ENCODE results near the gene ADCY9.
"Not testable (repeated sequence)": the region's sequence is repeated elsewhere in the genome, so short reads cannot be mapped to it uniquely, and the experiment has no call there.

ADCY9 gene

GRCh38 chr16:4116325-4117249 is at the start of gene ADCY9:
ADCY9 (minus strand) TSS chr16:4116442; CDS start chr16:4115442, 1,000 bp downstream.
- no peak for DNase-seq

DNA sequence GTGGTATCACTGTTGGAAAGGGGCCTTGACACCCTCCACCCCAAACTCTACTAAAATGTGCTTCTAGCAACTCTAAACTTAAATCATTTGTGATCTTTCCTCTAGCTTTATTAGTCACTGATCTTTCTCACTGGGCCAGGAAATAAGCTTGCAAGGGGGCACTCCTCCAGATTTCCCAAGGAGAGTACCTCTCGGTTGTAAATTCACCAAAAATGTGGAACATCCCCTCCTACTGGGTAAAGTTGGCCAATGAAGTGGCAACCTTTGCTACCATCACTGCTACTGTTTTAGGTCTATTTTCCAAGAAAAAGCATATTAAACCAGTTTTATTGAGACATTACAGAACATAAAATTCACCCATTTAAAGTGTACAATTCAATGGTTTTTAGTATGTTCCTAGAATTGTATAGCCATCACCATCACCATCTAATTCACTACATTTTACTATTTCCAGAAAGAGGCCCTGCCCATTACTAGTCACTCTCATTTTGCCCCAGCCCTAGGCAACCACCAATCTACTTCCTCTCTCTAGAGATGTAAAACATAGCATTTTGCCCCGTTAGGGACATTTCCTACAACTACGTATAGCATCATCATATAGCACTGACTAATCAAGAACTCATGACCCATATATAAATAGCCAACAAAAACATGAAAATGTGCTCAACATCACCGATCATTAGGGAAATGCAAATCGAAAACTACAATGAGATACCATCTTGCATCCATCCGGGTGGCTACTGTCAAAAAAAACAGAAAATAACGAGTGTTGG is 44.6 kb upstream of the ADCY9 start:
- DNase-seq = no peak

- no peak for DNase-seq
Measured at GRCh38 chr16:4159726-4160125, 43.5 kb upstream of the ADCY9 start.

DNA sequence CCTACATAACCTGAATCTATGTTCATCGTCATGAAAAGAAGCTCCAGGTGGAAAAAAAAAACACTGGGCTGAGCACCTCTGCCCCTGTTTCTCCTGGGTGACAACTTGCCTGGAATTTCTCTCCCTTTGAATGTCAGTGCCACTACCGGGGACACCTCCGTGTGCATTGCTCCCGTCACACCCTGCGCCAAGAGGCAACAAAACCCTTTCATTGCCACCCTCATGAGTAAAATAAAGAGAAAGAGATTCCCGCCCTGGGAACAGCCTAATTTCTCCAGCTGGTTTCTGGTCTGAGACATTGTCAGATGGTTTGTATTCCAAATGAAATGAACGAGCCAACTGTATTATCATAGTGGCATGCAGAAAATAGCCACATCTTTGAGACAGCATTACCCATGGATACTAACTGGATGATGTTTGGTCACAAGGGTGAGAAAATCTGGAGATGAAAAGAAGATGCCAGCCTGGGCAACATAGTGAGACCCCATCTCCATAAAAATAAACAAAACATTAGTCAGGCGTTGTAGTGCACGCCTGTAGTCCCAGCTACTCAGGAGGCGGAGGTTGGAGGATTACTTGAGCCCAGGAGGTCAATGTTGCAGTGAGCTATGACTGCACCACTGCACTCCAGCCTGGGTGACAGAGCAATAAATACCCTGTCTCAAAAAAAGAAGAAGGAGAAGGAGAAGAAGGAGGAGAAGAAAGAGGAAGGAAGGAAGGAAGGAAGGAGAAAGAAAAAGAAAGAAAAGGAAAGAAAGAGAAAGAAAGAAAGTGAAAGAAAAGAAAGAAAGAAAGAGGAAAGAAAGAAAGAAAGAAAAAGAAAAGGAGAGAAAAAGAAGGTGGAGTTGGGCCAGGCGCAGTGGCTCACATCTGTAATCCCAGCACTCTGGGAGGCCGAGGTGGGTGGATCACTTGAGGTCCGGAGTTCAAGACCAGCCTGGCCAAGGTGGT is 42.2 kb upstream of the ADCY9 start:
- no peak for DNase-seq

DNA sequence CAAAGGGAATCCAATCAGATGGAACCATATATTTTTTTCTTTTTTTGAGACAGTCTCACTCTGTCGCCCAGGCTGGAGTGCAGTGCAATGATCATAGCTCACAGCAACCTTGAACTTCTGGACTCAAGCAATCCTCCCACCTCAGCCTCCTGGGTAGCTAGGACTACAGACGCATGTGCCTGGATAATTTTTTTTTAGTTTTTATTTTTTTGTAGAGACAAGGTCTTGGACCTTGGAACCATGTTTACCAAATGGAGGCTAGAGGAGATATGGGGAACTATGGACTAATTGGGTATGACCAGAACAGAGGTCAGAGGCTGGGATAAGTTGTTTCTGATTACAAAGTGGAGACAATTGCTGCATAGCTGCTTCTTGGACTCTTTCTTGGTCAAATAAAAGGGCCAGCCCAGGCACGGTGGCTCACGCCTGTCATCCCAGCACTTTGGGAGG is 41.2 kb upstream of the ADCY9 start:
- DNase-seq = no peak

- not testable (repeated sequence) for DNase-seq
Measured at GRCh38 chr16:4156503-4156902, 40.3 kb upstream of the ADCY9 start.

- not testable (repeated sequence) for DNase-seq
Measured at GRCh38 chr16:4153364-4153763, 37.1 kb upstream of the ADCY9 start.

GRCh38 chr16:4152267-4152666 is 36.0 kb upstream of the ADCY9 start:
- no peak for DNase-seq

DNA sequence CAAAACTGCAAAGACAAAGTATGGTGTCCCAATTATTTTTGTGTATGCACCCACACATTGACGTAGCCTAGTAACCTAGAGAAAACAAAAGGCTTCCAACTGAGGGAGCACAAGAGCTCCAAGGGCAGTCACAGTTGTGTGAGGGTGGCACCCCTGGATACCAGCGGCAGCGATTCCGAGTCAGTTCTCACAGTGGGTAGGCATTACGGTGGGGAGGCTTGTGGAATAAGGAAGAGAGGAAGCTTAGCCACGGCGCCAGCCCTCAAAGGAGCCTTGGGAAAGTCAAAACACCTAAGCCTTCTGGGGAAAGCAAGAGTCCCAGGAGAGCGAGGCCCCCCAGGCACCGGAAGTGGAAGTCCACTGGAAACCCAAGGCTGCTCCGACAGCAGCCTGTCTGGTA is 31.0 kb upstream of the ADCY9 start:
- DNase-seq = no peak

GRCh38 chr16:4142268-4142667 is 26.0 kb upstream of the ADCY9 start:
- no peak for DNase-seq

DNA sequence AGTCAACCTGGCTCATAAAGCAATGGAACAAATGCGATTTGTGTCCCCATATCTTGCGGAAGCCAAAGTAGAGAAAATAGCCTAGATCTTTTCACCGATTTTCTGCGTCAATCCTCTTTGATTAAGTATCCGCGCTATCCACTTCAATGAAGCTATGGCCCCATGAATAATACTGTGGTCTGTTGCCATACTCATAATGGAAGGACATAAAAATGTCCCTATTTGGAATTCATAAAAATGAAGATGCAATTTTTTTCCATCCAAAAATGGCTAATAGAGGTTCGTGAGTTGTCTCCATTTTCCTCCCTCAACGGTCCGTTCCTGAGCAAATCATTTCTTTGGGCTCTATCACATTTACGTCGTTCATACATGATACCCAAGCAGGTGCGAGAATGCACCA is 25.4 kb upstream of the ADCY9 start:
- DNase-seq = no peak

- no peak for DNase-seq
Measured at GRCh38 chr16:4140652-4141051, 24.4 kb upstream of the ADCY9 start.

- DNase-seq = no peak
Measured at GRCh38 chr16:4139968-4140367, 23.7 kb upstream of the ADCY9 start.

GRCh38 chr16:4138713-4139112 is 22.5 kb upstream of the ADCY9 start:
- no peak for DNase-seq

DNA sequence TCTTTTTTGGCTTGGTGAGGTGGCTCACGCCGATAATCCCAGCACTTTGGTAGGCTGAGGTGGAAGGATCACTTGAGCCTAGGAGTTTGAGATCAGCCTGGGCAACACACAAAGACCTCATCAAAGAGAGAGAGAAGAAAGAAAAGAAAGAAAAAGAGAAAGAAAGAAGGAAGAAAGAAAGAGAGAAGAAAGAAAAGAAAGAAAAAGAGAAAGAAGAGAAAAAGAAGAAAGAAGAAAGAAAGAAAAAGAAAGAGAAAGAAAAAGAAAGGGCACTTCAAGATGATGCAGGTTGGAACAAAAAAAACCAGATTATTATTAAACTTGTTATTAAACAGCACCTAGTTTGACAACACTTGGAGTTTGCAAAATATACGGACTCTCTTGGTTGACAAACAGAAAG is 21.2 kb upstream of the ADCY9 start:
- no peak for DNase-seq

DNA sequence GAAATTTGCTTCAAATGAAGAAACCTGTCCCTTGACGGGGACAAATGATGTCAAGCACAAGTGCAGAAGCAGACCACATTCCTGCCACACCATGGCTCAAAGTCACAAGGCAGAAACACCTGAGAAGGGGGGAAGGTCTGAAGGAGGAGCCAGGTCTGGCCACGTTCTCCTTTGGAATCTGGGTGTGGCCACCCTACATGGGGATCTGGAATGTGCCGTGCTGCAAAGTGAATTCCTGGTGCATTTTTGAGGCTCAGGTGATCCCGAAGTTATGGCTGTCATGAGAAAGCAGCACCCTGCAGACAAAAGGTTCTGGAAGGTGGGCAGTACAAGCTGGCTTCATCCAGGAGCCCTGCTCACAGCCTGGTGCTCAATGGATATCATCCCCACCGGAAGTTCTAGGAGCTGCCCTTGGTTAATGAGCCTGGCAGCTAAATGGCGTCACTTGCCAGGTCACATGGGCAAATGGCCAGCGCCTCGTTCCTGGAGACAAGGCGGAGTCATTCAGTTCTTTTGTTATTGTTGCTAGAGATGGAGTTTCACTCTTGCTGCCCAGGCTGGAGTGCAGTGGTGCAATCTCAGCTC is 20.1 kb upstream of the ADCY9 start:
- DNase-seq = no peak

- no peak for DNase-seq
Measured at GRCh38 chr16:4135537-4135936, 19.3 kb upstream of the ADCY9 start.

GRCh38 chr16:4133897-4134372 is 17.7 kb upstream of the ADCY9 start:
- DNase-seq = no peak

DNA sequence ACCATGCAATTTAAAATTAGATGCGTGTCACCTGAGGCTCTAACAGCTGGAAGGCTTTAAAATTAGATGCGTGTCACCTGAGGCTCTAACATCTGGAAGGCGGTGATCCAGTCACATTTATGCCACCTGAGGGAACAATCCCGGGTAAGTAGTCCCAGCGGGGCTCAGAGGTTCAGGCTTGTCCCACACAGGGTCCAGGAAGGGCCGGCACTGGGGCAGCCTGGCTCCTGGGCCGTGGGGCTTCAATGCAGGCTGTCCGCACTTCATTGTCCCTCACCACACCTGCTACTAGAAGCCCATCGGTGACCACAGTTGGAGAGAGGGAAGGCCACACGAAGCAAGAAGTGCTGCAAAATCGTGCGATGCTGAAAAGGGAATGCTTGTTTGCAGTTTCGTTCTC is 15.4 kb upstream of the ADCY9 start:
- no peak for DNase-seq

GRCh38 chr16:4124535-4125294 is 8.5 kb upstream of the ADCY9 start:
- DNase-seq = no peak

GRCh38 chr16:4123616-4124300 is 7.5 kb upstream of the ADCY9 start:
- no peak for DNase-seq
